ENCODE measurements around the gene DCAF8L2.

DCAF8L2 gene

DNA sequence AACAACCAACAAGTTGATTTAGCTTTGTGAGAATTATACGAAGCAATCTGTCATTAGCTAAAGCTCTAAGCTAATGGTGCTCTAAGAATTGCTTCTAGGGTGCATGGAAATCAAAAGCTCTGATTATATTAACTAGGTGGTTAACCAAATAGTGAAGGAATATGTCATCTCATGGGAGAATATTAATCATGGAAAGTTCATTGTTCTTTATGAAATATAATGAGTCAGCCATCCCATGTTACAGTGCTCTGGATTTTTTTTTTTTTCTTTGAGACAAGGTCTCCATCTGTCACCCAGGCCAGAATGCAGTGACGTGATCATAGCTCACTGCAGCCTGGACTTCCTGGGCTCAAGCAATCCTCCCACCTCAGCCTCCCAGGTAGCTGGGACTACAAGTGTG is 10.5 kb downstream of the DCAF8L2 start (continued):
- TF ChIP-seq KLF17 (tag by site-specific recombination; IDR thresholded peaks at IDR 0.05): no peak
- no peak for TF ChIP-seq ZNF341 (tag by site-specific recombination; IDR thresholded peaks at IDR 0.05; ENCODE audit: low read depth)
- TF ChIP-seq OSR2 (tag by site-specific recombination; IDR thresholded peaks at IDR 0.05): no peak
- TF ChIP-seq ZNF747 (tag by site-specific recombination; IDR thresholded peaks at IDR 0.05): no peak
- TF ChIP-seq KLF9 (tag by site-specific recombination; IDR thresholded peaks at IDR 0.05; ENCODE audit: low read depth): no peak
- TF ChIP-seq ZNF366 (tag by site-specific recombination; conservative IDR thresholded peaks at IDR 0.05): no peak

DNA sequence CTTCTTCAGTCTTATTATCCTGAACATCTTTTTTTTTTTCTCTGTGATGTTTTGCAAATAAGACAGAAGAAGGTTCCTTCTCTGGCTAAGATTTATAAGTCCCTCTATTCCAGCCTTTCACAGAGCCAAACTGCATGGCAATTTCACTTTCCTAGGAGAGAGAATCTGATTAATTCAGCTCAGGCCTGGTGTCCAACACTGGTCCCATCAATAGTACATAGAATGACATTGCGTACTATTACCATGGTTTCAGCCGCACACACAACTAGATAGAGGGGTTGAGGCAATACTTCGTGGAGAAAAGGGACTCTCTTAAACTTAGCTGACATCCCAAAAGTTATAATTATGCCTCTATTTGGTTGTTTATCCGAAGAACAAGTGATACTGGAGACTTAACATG is 18.5 kb downstream of the DCAF8L2 start:
- POLR2A ChIA-PET: no interaction called here
- Histone ChIP-seq H3K9me3 (ENCODE audit: control insufficient read depth, insufficient read depth, low read depth, low read length) (no peaks in the 10 kb centered on the region), H3K4me1 (ENCODE audit: control insufficient read depth, insufficient read depth, low read length) (no peaks in the 10 kb centered on the region), H3K36me3 (ENCODE audit: control insufficient read depth in 2 of 2, insufficient read depth in 1 of 2, low read length in 2 of 2) (no peaks in the 10 kb centered on the region), H3K4me3 (ENCODE audit: low read depth, low read length) (no peak overlapping the region), H3K27ac (ENCODE audit: extremely low read depth, low read depth, low read length) (no peak overlapping the region)
- no peak for TF ChIP-seq ZNF670 (tag by site-specific recombination; IDR thresholded peaks at IDR 0.05; ENCODE audit: low read depth)
- TF ChIP-seq, protein P1, sequence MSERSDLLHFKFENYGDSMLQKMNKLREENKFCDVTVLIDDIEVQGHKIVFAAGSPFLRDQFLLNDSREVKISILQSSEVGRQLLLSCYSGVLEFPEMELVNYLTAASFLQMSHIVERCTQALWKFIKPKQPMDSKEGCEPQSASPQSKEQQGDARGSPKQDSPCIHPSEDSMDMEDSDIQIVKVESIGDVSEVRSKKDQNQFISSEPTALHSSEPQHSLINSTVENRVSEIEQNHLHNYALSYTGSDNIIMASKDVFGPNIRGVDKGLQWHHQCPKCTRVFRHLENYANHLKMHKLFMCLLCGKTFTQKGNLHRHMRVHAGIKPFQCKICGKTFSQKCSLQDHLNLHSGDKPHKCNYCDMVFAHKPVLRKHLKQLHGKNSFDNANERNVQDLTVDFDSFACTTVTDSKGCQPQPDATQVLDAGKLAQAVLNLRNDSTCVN (tag by site-specific recombination; optimal IDR thresholded peaks at IDR 0.05): no peak
- TF ChIP-seq KLF16 (tag by site-specific recombination; IDR thresholded peaks at IDR 0.05): no peak
- CTCF ChIA-PET: interaction anchor here (0.7 to 1.7 kb wide), 2 partner anchors 11 kb away, joined by 3 to 6 read pairs; no protein-coding TSS in a partner anchor

DNA sequence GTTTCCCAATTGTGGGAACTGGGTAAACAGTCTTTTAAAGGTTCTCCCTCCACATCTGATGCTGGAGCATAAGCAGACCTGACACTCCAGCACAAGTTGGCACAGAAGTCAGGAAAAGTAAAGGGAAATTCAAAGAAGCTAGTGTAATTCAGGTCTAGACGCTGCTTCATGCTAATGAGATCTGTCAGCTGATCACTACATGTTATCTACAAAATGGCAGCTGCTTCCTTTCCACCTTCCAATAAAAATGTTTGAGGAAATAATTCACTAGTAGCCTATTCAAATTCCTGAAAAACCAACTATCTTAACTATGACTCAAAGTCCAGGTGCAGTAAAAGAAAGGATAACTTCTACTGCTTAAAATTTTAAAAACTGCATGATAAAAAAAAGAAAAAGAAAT is 29.3 kb downstream of the DCAF8L2 start:
- H3K4me1 ChIP-seq (ENCODE audit: control insufficient read depth, insufficient read depth, low read length): no peaks in the 10 kb centered on the region
- ChIA-PET CTCF (interaction anchor here (0.6 to 4.1 kb wide), 9 partner anchors 11 to 1162 kb away, joined by 3 to 34 read pairs (median 4); no protein-coding TSS in a partner anchor), POLR2A (no interaction called here)
- H3K9me3 ChIP-seq (ENCODE audit: control insufficient read depth, insufficient read depth, low read depth, low read length): no peaks in the 10 kb centered on the region
- TF ChIP-seq ZNF558 (tag by site-specific recombination; IDR thresholded peaks at IDR 0.05) (no peak), ZSCAN4 (tag by site-specific recombination; IDR thresholded peaks at IDR 0.05) (no peak), ZNF133 (tag by site-specific recombination; IDR thresholded peaks at IDR 0.05) (no peak), ZNF660 (tag by site-specific recombination; IDR thresholded peaks at IDR 0.05) (no peak), ZNF274 (IDR thresholded peaks at IDR 0.05; ENCODE audit: low read length) (no peak), ZNF274 (tag by site-specific recombination; IDR thresholded peaks at IDR 0.05; ENCODE audit: borderline replicate concordance) (no peak), PRDM4 (tag by site-specific recombination; IDR thresholded peaks at IDR 0.05) (no peak), ZNF175 (tag by site-specific recombination; IDR thresholded peaks at IDR 0.05) (no peak), ZNF473 (tag by site-specific recombination; IDR thresholded peaks at IDR 0.05) (no peak), ZNF26 (tag by site-specific recombination; IDR thresholded peaks at IDR 0.05) (no peak)
- TF ChIP-seq, protein P2, sequence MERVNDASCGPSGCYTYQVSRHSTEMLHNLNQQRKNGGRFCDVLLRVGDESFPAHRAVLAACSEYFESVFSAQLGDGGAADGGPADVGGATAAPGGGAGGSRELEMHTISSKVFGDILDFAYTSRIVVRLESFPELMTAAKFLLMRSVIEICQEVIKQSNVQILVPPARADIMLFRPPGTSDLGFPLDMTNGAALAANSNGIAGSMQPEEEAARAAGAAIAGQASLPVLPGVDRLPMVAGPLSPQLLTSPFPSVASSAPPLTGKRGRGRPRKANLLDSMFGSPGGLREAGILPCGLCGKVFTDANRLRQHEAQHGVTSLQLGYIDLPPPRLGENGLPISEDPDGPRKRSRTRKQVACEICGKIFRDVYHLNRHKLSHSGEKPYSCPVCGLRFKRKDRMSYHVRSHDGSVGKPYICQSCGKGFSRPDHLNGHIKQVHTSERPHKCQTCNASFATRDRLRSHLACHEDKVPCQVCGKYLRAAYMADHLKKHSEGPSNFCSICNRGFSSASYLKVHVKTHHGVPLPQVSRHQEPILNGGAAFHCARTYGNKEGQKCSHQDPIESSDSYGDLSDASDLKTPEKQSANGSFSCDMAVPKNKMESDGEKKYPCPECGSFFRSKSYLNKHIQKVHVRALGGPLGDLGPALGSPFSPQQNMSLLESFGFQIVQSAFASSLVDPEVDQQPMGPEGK (tag by site-specific recombination; IDR thresholded peaks at IDR 0.05): no peak
- TF ChIP-seq, protein P3, sequence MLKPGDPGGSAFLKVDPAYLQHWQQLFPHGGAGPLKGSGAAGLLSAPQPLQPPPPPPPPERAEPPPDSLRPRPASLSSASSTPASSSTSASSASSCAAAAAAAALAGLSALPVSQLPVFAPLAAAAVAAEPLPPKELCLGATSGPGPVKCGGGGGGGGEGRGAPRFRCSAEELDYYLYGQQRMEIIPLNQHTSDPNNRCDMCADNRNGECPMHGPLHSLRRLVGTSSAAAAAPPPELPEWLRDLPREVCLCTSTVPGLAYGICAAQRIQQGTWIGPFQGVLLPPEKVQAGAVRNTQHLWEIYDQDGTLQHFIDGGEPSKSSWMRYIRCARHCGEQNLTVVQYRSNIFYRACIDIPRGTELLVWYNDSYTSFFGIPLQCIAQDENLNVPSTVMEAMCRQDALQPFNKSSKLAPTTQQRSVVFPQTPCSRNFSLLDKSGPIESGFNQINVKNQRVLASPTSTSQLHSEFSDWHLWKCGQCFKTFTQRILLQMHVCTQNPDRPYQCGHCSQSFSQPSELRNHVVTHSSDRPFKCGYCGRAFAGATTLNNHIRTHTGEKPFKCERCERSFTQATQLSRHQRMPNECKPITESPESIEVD (tag by site-specific recombination; IDR thresholded peaks at IDR 0.05): no peak
- no peak overlapping the region for H3K4me3 ChIP-seq (ENCODE audit: low read depth, low read length)
- no peaks in the 10 kb centered on the region for H3K36me3 ChIP-seq (ENCODE audit: control insufficient read depth in 2 of 2, insufficient read depth in 1 of 2, low read length in 2 of 2)
- H3K27ac ChIP-seq (ENCODE audit: extremely low read depth, low read depth, low read length): no peak overlapping the region

Measured in HEK293 (cell line).